ENCODE data around the gene TMEM271.

- TF ChIP-seq, protein P1, sequence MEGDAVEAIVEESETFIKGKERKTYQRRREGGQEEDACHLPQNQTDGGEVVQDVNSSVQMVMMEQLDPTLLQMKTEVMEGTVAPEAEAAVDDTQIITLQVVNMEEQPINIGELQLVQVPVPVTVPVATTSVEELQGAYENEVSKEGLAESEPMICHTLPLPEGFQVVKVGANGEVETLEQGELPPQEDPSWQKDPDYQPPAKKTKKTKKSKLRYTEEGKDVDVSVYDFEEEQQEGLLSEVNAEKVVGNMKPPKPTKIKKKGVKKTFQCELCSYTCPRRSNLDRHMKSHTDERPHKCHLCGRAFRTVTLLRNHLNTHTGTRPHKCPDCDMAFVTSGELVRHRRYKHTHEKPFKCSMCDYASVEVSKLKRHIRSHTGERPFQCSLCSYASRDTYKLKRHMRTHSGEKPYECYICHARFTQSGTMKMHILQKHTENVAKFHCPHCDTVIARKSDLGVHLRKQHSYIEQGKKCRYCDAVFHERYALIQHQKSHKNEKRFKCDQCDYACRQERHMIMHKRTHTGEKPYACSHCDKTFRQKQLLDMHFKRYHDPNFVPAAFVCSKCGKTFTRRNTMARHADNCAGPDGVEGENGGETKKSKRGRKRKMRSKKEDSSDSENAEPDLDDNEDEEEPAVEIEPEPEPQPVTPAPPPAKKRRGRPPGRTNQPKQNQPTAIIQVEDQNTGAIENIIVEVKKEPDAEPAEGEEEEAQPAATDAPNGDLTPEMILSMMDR (conservative IDR thresholded peaks at IDR 0.05 in 1 of 2, IDR thresholded peaks at IDR 0.05 in 1 of 2; ENCODE audit: low read depth in 1 of 2, low read length in 2 of 2): no peak
- no peak for TF ChIP-seq EZH2 (IDR thresholded peaks at IDR 0.05; ENCODE audit: low read length, missing control alignments)
Observed at GRCh38 chr4:541271-541670, 34.8 kb downstream of the TMEM271 start.
